NCI-H345 treated with DMSO at 0.1 percent for 48 hours (cell line): ENCODE data around the gene LRRC27.
"Not testable (repeated sequence)": the region's sequence is repeated elsewhere in the genome, so short reads cannot be mapped to it uniquely, and the experiment has no call there.

Experiments
- DNase-seq: peaks from one replicate; lab custom pipeline; 2025; ENCODE audit not compliant: unreplicated experiment; lab: John Stamatoyannopoulos, UW

LRRC27 gene

DNA sequence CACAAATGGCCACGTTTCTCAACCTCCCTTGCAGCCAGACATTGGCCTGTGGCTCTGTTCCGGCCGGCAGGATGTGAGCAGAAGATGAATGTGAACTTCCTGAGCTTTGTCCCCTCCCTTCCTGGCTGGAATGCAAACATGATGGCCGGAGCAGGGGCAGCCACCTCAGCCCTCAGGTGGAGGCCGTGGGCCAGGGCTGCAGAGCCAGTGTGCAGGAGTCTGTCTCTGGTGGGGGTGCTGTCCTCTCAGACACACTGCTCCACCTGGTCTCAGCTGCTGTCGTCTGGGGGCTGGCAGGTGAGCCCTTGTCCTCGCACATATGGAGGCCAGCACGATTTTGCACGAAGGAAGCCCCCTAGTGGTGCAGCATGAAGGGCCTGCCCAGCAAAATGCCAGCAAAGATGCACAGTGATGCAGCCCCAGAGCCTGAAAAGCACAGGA, 39.7 kb downstream of the LRRC27 start:
- no peak for DNase-seq

DNA sequence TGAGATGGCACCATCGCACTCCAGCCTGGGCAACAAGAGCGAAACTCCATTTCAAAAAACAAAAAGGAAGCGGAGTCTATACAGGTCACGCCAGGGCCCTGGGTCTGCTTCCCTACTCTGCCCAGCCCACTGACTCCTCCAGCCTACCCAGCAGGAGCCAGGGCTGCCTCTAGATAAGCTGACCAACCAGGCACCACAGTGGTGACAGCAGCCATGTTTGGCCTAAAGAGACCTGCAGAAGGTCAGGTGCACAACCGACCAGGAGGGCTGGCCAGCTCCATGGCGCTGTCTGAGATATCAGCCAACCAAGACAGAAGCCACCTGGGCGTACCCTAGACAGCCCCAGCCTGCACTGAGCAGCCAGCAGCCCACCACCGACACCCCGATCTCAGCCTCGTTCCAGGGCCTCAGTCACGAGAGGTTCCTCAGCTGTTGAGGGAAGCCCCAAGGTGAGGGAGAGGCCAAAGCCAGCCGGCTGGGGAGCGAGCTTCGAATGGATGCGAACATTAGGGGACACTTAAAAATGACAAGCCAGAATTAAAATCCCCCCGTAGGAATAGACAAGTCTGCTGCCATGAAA, 40.6 kb downstream of the LRRC27 start:
- no peak for DNase-seq

DNA sequence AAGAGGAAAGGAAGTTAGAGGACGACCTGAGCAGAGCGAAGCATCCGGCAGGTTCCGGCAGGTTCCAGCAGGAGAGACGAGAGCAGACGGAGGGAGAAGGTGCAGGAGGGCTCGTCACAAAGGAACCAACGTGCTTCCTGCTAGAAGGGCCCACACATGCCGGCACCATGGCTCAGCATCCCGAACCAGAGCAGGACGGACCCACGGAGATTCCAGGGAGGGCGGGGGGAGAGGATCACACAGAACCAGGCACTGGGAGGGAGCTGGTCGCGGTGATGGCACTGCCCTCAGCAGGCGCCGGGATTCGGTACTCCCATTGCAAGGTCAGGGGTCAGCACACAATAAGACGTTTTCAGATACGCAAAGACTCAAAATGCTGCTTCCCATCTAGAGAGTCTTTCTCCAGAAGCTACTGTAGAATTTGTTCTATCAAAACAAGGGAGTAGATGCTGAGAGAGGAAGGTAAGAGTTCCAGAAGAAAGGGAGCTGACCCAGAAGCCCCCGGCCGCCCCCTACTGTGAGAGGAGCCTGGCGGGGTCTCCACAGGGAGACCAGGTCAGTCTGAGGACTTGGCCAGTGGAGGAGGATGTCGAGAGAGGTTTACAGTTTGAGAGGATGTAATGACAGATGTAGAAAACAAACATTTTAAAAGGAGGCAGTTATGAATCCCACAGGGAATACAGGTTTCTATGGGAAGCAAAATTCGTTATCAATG, 41.4 kb downstream of the LRRC27 start:
- no peak for DNase-seq

DNA sequence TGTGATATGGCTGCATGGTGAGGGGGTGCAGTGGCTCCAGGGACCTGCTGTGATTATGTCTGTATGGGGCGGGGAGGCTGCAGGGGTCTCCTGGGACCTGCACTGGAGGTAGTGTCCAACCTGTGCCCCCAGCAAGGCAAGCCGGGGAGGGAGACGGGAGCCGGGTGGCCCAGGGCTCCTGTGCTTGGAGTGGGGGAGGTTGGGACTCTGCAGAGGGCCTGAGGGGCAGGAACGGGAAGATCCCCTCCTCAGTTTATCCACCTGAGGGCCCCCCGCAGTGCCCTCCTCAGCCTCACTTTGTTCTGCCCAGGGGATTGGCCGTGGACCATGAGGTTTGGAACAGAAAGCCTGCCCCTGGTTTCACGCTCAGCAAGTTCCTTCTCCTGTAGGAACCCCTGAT, 42.2 kb downstream of the LRRC27 start:
- no peak for DNase-seq

DNA sequence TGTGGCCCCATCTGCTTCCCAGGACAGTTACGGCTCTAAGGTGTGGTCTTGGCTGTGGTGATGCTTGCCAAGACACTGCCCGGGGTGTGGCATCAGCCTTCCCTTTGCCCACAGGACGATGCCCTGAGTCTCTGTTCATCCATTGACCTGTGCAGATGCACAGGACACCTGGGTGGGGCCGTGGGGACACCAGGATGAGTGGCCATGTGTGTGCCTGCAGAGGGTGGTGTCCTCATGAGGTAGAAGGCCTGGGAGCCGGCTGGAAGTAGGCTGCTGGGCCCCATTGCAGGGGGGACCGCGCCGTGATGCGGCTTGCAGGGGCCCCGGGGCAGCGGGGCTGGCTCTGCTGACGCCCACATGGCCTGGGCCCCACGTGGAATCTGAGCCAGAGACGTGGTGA, 42.6 kb downstream of the LRRC27 start:
- DNase-seq, result no peak

DNA sequence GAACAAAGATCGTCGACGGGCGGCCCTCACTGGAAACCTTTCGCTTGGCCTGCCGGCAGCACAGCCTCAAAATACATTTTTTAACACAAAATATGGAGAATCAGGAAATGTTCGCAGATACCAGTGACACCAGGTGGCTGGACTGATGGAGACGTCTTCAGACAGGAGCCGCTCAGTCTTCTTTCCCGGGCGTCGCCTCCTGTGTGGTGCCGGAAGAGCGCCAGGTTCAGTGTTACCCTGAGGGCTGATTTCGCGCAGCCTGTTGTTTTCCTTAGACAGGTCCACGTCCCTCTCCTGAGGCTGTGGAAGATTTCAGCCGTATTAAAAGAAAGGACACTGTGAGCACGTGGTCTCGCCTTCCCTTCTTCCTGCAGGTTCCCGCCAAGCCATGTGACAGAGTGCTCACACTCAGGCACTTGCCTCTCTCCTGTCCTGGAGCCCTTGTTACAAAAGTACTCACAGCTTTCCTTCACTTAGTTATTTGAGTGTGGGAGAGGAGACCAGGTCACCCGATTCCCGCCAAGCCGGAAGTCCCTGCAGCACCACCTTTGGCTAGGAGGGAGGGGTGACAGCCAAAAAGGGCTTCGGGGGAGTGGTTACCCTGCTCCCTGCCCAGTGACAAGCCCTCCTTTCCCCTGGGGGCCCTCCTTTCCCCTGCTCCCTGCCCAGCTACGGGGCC, 43.3 kb downstream of the LRRC27 start:
- DNase-seq, result no peak

DNA sequence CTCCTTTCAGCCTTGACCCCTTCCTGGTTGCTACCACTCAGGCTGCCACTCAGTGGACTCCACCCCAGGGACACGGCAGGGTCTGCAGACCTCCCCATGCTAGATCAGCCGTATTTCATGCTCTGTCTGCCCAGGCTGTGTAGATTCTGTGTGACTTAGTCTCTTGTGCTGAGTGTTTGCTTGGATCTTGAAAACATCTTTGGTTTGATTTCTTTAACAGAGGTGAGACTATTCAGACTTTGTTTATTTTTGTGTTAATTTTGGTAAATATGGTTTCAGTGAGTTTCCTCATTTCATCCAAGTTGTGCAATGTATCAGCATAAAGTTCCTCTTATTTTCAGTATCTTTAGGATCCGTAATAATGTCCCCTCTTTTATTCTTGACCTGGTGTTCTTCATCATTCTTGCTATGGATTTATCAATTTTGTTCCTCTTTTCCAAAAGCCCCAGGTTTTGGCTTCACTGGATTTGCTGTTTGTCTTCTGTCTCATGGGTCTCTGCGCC, 43.9 kb downstream of the LRRC27 start:
- no peak for DNase-seq

DNA sequence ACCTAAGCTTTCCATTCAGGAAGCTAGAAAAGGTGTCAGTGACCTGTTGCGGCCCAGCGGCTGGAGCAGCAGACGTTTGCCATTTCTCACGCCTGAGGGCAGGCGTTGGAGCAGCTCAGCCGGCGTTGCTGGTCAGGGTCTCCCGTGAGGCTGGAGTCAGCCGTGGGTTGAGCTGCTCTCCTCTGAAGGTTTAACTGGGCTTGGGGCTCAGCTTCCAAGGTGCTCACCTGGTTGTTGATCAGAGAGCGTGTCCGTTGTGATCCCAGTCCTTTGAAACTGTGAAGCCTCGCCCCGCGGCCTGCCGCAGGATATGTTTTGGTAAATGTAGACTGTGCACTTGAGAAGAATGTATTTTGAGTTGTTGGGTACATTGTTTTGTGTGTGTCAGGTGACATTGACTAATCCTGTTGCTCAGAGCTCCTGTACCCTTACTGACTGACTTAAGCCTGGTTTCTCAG, 44.4 kb downstream of the LRRC27 start:
- no peak for DNase-seq

DNA sequence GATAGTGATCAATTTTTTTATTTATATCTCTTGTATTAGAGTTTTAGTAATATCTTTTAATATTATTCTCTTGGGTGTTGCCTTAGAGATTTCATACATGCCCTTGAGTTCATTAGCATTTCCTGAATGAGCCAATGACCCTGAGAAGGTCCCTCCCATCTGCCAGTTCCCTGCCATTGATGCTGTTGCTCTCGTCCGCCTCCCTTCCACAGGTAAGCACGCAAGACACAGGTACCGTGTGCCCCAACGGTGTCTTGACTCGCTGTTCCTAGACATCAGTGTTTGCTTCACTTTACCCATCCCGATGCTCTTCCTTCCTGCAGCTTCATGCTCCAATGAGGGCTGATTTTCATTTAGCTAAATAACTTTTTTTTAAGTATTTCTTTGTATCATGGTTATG, 45.3 kb downstream of the LRRC27 start:
- DNase-seq, result no peak

DNA sequence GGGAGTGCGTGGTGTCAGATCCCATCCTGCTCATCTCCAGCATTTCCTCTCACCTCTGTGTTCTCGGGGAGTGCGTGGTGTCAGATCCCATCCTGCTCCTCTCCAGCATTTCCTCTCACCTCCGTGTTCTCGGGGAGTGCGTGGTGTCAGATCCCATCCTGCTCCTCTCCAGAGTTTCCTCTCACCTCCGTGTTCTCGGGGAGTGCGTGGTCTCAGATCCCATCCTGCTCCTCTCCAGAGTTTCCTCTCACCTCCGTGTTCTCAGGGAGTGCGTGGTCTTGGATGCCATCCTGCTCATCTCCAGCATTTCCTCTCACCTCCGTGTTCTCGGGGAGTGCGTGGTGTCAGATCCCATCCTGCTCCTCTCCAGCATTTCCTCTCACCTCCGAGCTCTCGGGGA, 47.0 kb downstream of the LRRC27 start:
- not testable (repeated sequence) for DNase-seq

DNA sequence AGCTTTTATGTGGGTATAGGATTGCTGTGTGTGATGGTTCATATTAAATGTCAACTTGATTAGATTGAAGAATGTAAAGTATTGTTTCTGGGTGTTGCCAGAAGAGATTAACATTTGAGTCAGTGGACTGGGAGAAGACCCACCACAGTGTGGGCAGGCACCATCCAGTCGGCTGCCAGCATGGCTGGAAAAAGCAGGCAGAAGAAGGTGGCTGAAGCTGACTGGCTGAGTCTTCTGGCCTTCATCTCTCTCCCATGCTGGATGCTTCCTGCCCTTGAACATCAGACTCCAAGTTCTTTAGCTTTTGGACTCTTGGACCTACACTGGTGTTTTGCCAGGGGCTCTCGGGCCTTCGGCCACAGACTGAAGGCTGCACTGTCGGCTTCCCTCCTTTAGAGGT, 49.0 kb downstream of the LRRC27 start:
- DNase-seq, result not testable (repeated sequence)

DNA sequence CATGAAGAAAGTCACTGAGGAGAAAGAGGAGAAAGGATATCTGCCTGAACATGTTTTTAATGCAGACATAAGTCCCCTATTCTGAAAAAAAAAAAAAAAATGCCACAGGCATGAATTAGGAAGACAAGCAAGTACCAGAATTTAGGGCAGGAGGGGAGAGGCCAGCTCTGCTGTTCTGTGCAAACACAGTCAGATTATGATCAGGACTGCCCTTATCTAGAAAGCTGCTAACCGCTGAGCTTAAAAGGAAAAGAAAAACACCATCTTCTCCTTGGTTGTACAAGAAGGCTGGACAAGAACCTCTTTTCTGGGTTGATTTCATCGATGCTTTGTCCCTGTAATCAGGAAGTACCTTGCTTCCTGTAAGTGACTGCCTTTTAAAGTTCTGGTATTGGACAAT, 49.7 kb downstream of the LRRC27 start:
- no peak for DNase-seq

DNA sequence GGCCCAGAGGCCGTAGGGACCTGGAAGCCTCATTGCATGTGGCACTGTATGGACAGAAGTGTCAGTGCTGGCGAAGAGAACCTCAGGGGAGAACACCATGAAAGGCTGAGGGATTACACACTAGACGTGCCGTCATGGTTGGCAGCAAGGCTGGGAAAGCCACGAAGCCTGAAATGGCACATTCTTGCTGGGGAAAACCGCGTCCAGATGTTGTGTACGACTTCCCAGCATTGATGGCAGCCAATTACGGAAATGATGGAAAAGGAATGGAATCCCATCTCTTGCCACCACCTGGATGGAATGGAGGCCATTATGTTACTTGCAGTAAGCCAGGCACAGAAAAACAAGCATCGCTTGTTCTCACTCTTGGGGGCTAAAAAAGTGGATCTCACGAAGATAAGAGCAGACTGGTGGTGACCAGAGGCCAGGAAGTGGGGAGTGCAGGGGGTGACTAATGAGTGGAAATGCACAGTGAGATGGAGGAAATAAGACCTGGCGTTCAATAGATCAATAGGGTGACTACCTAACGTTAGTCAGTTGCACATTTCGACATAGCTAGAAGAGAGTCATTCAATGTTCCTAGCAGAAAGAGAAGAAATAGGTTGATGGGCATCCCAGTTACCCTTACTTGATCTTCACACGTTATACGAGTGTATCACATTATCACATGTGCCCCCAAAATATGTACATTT, 50.4 kb downstream of the LRRC27 start:
- DNase-seq, result no peak

DNA sequence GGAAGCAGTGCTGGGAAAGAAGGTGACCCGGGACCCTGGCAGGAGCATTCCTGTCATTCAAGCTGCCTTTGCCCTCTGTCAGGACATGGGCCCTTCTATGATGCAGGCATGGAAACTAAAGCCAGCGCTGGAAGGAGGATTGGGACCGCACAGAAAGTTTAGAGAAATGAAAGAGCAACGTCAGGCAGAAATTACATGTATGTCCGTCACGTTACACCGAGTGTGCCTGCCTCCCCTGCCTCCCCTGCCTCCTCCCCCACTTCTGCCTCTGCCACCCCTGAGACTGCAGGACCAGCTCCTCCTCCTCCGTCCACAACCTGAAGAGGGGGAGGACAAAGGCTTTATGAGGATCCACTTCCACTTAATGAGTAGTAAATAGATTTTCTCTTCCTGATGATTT, 51.1 kb downstream of the LRRC27 start:
- DNase-seq, result no peak

DNA sequence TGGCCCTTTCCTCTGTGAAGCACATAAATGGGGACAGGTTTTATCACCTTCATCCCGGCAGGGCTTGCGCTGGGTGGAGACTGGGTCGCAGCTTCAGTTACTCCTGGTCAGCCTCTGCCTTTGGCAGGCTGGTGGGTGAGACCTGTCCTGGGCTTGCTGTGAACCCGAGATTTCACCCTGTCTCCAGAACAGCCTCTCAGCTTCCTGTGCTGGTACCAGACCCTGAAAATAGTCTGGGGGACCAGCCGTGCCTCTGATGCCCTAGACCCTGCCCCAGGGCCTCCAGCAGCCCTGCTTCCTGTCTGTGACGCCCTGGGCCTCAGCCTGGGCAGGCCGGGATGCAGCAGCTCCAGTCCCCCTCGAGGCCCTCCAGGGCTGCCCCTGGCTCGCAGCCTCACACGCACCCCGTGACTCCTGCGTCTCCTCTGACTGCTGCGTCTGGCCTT, 51.8 kb downstream of the LRRC27 start:
- no peak for DNase-seq

DNA sequence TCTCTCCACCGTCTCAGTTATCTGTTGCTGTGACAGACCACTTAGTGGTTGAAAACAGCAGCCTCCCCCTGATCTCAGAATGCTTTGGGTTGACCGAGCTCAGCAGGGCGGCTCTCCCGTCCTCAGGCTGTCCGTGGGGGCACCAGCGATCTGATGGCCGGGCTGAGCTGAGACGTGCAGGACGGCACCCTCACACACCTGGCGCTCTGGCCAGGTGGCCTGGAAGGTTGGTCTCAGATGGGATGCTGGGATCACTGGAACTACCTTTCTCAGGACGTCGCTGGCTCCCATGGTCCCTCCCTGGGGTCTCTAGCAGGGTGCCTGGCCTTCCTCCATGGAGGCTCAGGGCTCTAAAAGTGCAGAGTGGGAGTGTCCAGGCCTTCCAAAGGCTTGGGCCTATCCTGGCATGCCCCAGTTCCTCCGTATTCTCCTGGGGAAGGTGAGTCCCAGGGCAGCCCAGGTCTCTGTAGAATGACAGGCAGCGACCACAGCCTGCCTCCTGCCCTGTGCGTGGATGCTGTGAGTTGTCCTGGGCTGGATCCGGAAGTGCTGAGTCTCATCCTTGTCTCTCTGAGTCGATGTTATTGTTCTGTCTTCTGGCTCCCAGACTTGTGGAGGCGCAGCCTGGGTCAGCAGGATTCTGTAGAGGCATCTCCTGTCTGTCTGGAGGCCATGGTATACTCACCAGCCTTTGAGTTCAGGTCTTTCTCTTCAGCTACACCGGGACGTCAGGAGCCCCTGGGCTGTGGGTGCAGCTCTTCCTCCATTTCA, 52.8 kb downstream of the LRRC27 start:
- DNase-seq, result no peak

DNA sequence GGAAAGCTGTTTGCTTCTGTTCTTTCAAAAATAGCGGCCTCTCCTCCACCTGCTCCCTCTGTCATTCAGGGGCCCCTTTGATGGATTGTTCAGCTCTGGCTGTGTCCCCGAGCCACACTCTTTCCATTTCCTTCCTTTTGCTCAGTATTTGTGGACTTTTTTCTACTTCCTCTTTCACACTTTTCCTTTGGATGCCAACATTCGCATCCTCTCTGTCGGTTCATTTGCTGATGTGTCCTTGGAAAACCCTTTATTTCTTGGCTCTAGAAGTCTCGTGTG, 53.3 kb downstream of the LRRC27 start:
- no peak for DNase-seq

DNA sequence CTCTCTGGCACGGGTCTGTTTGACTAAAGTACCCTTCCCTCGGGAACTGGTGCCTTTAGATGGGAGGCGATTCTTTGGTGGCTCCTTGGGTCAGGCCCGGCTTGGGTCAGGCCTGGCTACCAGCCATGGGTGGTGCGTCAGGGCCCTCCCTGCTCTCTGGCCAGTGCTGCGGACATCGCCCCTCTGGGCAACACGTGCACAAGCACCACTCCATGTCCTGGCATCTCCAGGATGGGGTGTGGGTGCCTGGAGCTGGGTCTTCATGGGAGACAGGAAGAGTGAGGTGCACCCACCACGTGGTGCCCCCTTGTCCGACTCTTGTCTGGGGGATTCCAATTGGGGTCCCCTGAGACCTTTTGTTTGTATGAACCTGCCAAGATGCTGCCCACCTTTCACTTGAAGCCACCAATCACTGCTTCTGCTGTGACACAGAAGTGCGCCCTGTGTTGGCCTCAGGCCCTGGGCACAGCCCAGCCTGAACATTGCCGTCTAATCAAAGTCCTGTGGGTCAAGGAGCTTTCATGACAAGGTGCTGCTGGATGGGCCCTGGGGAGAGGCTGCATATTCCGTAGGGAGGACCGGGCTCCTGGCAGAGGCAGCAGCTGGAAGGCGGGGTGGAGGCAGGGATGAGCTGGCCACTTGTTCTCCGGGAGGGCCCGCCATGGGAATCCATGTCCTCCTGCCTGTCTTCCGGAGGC, 53.9 kb downstream of the LRRC27 start:
- no peak for DNase-seq

DNA sequence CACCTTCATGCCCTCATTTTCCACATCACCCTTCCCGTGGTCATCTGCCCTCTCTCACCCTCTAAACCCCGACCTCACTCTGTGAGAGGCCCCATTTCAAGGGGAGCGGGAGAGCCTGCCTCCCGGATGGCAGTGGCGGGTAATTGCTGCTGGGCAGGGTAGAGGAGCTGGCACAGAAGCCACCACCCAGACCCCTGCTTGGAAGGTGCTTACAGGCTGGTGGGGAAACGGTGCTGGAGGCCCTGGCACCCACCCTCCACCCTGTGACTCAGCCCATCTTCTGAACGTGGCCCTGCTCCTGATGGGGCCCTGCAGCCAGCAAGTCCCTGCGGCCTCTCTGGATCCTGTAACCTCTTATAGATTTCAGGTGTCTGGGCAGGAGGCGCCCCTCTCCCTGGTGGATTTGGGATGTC, 54.4 kb downstream of the LRRC27 start:
- DNase-seq, result no peak

DNA sequence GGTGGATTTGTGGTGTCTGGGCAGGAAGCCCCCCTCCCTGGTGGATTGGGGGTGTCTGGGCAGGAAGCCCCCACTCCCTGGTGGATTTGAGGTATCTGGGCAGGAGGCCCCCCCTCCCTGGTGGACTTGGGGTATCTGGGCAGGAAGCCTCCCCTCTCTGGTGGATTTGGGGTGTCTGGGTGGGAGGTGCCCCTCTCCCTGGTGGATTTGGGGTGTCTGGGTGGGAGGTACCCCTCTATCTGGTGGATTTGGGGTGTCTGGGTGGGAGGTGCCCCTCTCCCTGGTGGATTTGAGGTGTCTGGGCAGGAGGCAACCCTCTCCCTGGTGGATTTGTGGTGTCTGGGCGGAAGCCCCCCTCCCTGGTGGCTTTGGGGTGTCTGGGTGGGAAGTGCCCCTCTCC, 54.9 kb downstream of the LRRC27 start:
- not testable (repeated sequence) for DNase-seq
